Neuronal stem cell (in vitro differentiated cells): ENCODE measurements around the gene RAD9B. TPM values are rescaled to one million over a fixed set of nuclear protein-coding genes. Genes with fewer than 3 reads are reported as not detected.

Experiments used
- small RNA-seq: library from polyadenylated mRNA; stranded (forward); fragments of <200 nt; extraction: miRNeasy Mini kit (QIAGEN cat#:217004); gene quantifications from one replicate; pipeline ENCODE3, GENCODE V24; 2013; ENCODE audit not compliant: insufficient read depth

The RAD9B gene

Small RNAs within 50 kb of the gene (small RNA-seq; reads per million reads assigned to genes)
- gene RF00278, result not detected
